Erythroblast (primary cell): ENCODE results near the gene P2RY6.

Experiments used
- DNase-seq, 2 experiments: peaks; one replicate each; lab custom pipeline; 2025; lab: John Stamatoyannopoulos, UW
- GATA1 ChIP-seq: IDR thresholded peaks from 2 replicates; pipeline ENCODE4 v1.6.1; 2011; ENCODE audit warnings: low read depth, mild to moderate bottlenecking, control low read depth, low read length, moderate library complexity
- POLR2A ChIP-seq: IDR thresholded peaks from 2 replicates; pipeline ENCODE4 v1.6.1; 2011; ENCODE audit warnings: mild to moderate bottlenecking, low read length

Gene P2RY6

GRCh38 chr11:73297231-73297590 lies 25.1 kb downstream of the P2RY6 start:
- DNase-seq = no peak
- TF ChIP-seq POLR2A (no peak), GATA1 (no peak)

GRCh38 chr11:73297702-73298101 lies 25.6 kb downstream of the P2RY6 start:
- no peak for DNase-seq
- TF ChIP-seq GATA1 (no peak), POLR2A (no peak)

GRCh38 chr11:73298233-73298632 lies 26.1 kb downstream of the P2RY6 start:
- no peak for TF ChIP-seq POLR2A
- no peak for TF ChIP-seq GATA1
- no peak for DNase-seq

- no peak for DNase-seq
- no peak for TF ChIP-seq POLR2A
- TF ChIP-seq GATA1 = no peak
Measured at GRCh38 chr11:73299751-73300150, 27.6 kb downstream of the P2RY6 start.

GRCh38 chr11:73306069-73306841 lies 34.1 kb downstream of the P2RY6 start:
- TF ChIP-seq GATA1 (no peak), POLR2A (no peak)
- DNase-seq = no peak

GRCh38 chr11:73306977-73307322 lies 34.8 kb downstream of the P2RY6 start:
- TF ChIP-seq POLR2A (no peak), GATA1 (no peak)

DNA sequence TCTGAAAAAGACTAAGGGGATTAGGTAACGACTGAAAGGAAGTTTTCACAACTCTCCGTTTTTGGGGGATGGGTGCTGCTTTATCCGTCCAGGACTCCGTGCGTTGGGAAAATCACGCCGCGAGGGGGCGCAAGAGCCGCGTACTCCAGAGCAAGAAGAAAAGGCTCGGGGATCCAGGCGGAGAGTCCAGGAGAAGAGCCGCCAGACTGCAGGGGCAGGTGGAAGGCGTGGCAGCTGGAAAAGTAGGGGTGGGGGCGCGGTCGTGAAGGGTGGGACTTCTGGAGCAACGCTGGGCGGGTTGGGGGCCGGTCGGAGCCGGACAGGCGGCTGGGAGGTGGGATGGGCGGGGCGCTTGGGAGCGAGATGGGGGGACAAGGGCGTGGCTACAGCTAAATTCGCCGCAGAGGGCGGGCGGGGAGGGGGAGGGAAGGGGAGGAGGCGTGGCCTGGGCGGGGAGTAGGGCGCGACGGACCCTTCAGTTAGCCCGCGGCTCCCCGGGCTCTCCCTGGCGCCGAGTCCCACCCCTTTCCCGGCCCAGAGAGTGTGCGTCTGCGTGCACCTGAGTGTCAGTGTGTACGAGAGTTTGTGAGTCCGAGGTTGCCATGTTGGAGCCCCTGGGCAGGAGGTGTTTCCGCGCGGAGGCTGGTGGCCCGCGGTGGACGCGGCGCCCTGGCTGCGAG lies 35.3 kb downstream of the P2RY6 start:
- TF ChIP-seq GATA1 (no peak), POLR2A (no peak)
- DNase-seq = peak; percentile 83 to 90

More at GRCh38 chr11:73306977-73307322, 34.8 kb downstream of the P2RY6 start:
- DNase-seq = no peak

DNA sequence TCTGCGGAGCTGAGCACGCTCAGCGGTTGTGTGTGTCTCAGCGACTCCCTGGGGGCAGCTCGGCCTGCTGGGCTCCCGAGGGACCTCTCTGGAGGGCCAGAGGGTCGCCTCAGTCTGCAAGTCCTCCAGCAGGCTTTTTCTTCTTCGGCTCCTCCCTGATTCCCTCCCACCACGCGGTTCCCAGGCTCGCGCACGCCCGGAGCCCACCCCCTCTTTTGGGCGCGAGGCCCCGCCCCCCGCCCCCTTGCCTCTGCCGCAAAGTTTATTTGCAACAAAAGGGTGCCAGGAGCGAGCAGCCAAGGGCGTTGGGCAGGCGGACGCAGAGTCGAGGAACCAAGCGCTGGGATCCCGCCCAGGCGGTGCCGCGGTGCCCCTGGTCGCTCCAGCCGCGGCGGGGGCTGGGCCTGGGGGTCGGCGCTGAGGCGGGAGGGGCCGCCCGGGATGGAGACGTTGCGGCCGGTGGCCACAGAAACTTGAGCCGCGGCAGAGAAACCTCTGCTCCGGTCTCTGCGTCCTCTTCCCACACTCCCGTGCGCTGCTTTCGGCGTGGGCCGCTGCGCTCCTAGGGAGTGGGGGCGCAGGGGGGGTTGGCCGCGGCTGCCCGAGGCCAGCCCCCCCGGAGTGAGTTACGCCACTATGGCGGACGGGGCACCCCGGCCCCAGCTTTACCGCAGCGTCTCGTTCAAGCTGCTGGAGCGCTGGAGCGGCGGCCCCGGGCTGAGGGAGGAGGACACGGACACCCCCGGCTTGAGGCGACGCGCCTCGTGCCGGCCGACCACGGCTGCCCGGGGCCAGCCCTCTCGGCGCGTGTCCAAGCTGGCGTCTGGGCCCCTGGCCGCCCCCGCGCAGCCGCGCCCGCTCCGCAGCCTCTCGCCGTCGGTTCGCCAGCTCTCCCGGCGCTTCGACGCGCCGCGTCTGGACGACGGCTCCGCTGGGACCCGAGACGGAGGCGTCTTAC lies 36.1 kb downstream of the P2RY6 start, which contains the start of gene ARHGEF17:
Gene ARHGEF17 (plus strand): TSS at position 274 of the 958 bp plus-strand sequence. CDS start 363 bp downstream, at position 637.
- TF ChIP-seq GATA1 = no peak
- no peak for TF ChIP-seq POLR2A
- DNase-seq = peak; percentile 34 to 36

DNA sequence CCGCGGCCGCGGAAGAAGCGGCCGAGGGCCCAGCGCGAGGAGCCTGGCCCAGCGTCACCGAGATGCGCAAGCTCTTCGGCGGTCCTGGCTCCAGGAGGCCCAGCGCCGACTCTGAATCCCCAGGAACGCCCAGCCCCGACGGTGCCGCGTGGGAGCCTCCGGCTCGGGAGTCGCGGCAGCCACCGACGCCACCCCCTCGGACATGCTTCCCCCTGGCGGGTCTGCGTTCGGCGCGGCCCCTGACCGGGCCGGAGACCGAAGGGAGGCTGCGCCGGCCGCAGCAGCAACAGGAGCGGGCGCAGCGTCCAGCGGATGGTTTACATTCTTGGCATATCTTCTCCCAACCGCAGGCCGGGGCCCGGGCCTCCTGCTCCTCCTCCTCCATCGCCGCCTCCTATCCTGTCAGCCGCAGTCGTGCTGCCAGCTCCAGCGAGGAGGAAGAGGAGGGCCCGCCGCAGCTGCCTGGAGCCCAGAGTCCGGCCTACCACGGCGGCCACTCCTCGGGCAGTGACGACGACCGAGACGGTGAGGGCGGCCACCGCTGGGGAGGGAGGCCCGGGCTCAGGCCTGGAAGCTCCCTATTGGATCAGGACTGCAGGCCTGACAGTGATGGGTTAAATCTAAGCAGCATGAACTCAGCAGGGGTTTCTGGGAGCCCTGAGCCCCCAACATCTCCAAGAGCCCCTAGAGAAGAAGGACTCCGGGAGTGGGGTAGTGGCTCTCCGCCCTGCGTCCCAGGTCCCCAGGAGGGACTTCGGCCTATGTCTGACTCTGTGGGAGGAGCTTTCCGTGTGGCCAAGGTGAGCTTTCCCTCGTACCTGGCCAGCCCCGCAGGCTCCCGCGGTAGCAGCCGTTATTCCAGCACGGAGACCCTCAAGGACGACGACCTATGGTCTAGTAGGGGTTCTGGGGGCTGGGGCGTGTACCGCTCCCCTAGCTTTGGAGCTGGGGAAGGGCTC lies 37.1 kb downstream of the P2RY6 start:
- DNase-seq = no peak
- TF ChIP-seq POLR2A = no peak
- no peak for TF ChIP-seq GATA1

GRCh38 chr11:73310076-73310475 lies 37.9 kb downstream of the P2RY6 start:
- no peak for DNase-seq
- TF ChIP-seq GATA1 = no peak
- no peak for TF ChIP-seq POLR2A

GRCh38 chr11:73310661-73311393 lies 38.7 kb downstream of the P2RY6 start:
- no peak for DNase-seq
- TF ChIP-seq GATA1 (no peak), POLR2A (no peak)

- TF ChIP-seq GATA1 = no peak
- no peak for DNase-seq
Measured at GRCh38 chr11:73311394-73311869, 39.3 kb downstream of the P2RY6 start.

- TF ChIP-seq POLR2A (no peak), GATA1 (no peak)
- no peak for DNase-seq
Measured at GRCh38 chr11:73312036-73312435, 39.9 kb downstream of the P2RY6 start.
